Aorta (tissue), 5 donors: ENCODE measurements around the gene CACTIN. TPM values are rescaled to one million over a fixed set of nuclear protein-coding genes. Genes with fewer than 3 reads are reported as not detected.
"Not testable (repeated sequence)": the region's sequence is repeated elsewhere in the genome, so short reads cannot be mapped to it uniquely, and the experiment has no call there.

ENCODE experiments used
- ATAC-seq: fragments of 200-7000 bp; cut with Tn5 transposase; one replicate; pipeline ENCODE4 v1.9.1; 2022; ENCODE audit warnings: moderate library complexity; ENCODE audit not compliant: low FRiP score
- DNase-seq, 2 donors: peaks; one replicate each; pipeline ENCODE4 v3.0.0-alpha.2; 2020
- H3K27ac ChIP-seq, 2 donors: one replicate each; pipeline ENCODE4 v1.5.1; 2013; ENCODE audit warnings: low read length in 2 of 2, mild to moderate bottlenecking in 2 of 2, moderate library complexity in 2 of 2, control low read depth in 1 of 2, inconsistent platforms in 1 of 2, low read depth in 1 of 2
- H3K27me3 ChIP-seq, 2 donors: one replicate each; pipeline ENCODE4 v1.6.1; 2013; ENCODE audit warnings: control low read depth in 1 of 2, low read length in 1 of 2, mild to moderate bottlenecking in 1 of 2, moderate library complexity in 1 of 2; ENCODE audit not compliant: insufficient read depth in 2 of 2, control insufficient read depth in 1 of 2
- H3K36me3 ChIP-seq, 2 donors: one replicate each; pipeline ENCODE4 v1.6.1; 2013; ENCODE audit warnings: control low read depth in 1 of 2, low read length in 1 of 2, mild to moderate bottlenecking in 1 of 2; ENCODE audit not compliant: insufficient read depth in 2 of 2, control insufficient read depth in 1 of 2
- H3K4me1 ChIP-seq, 2 donors: one replicate each; pipeline ENCODE4 v1.6.1; 2013; ENCODE audit warnings: low read length in 2 of 2, control low read depth in 1 of 2, mild to moderate bottlenecking in 1 of 2, moderate library complexity in 1 of 2; ENCODE audit not compliant: insufficient read depth in 2 of 2, control insufficient read depth in 1 of 2
- H3K4me3 ChIP-seq, 2 donors: one replicate each; pipeline ENCODE4 v1.5.1; 2013; ENCODE audit warnings: low read length in 2 of 2, control low read depth in 1 of 2, mild to moderate bottlenecking in 1 of 2
- H3K9me3 ChIP-seq: one replicate; pipeline ENCODE4 v1.6.1; 2013; ENCODE audit warnings: mild to moderate bottlenecking, low read length; ENCODE audit not compliant: control insufficient read depth
- WGBS, 2 donors: extraction: QIAGEN DNeasy Blood & Tissue Kit; methylation state at CpG; one replicate each; pipeline ENCODE4 v1.1.7; 2013; 5-methylcytosine and 5-hydroxymethylcytosine counted together
- intact Hi-C, 2 donors: fragments of 100-400 bp; cut with DNase I; formaldehyde crosslinking; loops; one replicate each; pipeline versions ENCODE4 v1.14.2 to v1.15.0; 2022
- polyA plus RNA-seq, 2 donors: library from polyadenylated mRNA; stranded (reverse); fragments of 200-250 nt; gene quantifications; one replicate each; pipeline ENCODE4 v1.2.3, GENCODE V29; 2013
- total RNA-seq, 2 donors: library from RNA; stranded (reverse); fragmentation: NEBNext Ultra II Directional; extraction: Animal tissue kit (Norgen Biotek cat#: 25700); gene quantifications; one replicate each; pipeline ENCODE4 v1.2.1, GENCODE V29; 2021
- donor health status: healthy with polysubstance abuse.
- donor health status: Bipolar disorder and iron deficiency.
- donor health status: DM: no; HTN: no; CAD: no.
- donor health status: DM: no; HTN: no; CAD: no.
- donor health status: DM: yes; HTN: yes; CAD: no.

CACTIN gene
- total and polyA plus RNA-seq, 4 donors: 4.5 to 19.3 (median 17.3) TPM

DNA sequence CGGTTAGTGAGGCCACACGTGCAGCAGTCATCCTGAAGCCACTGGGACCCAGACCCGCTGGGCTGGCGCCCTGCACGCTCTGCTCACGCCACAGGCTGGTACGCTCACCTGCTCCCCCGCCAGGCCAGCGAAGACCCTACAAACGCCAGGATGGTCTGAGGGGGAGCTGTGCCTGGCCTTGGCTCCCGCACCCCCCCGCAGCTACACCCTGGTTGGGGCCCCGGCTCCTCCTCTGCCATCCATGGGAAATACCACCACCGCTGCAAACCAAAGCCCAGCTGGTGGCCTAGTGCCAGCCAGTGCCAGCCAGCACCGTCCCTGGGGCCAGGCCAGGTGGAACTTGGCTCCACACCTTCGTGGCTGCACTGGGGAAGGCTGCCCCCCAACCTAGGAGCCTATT lies 23.3 kb upstream of the CACTIN start:
- 73 to 77% methylated on average over 16 of the region's 16 CpGs for WGBS, 2 donors
- no peak overlapping the region for H3K27ac ChIP-seq
- no peak for DNase-seq

DNA sequence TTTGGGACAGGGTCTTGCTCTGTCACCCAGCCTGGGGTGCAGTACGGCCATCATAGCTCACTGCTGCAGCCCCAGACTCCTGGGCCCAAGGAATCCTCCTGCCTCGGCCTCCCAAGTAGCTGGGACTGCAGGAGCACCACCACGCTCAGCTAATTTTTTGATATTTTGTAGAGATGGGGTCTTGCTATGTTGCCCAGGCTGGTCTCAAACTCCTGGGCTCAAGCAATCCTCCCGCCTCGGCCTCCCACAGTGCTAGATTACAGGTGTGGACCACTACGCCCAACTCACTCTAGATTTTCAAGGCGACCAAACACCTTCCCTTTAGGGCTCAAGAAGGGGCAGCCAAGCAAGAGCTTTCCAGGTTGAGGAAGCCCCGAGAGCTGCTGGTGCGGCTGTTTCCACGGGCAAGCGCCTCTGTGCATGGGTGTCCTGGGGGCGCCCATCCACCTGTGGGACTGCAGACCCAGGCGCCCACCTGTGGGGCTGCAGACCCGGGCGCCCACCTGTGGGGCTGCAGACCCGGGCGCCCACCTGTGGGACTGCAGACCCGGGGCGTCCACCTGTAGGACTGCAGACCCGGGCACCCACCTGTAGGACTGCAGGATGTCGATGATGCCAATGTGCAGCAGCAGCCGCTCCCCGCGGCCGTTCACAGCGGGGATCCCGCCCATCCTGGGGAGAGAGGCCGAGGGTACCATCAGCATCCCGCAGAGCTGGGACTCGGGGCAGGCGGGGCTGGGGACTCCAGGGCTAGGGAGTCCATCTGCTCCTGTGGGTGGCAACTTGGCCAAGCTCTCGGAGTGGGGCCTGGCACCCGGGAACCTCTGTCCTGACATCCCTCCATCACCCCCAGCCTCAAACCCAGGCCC lies 21.7 kb upstream of the CACTIN start:
- intact Hi-C loops: no loop called here
- H3K4me1 ChIP-seq: no peaks in the 10 kb centered on the region
- no peak for ATAC-seq
- no peaks in the 10 kb centered on the region for H3K27me3 ChIP-seq
- H3K4me3 ChIP-seq: no peak overlapping the region
- H3K9me3 ChIP-seq: no peaks in the 10 kb centered on the region
- no peak for DNase-seq
- H3K36me3 ChIP-seq: peaks cover 0 to 10% of the 10 kb centered on the region in 2 donors
- no peak overlapping the region for H3K27ac ChIP-seq
- WGBS, 2 donors: 92 to 94% methylated on average over 33 of the region's 33 CpGs

More for the DNA sequence above, 23.3 kb upstream of the CACTIN start:
- Histone ChIP-seq H3K27me3 (no peaks in the 10 kb centered on the region), H3K4me3 (no peak overlapping the region), H3K9me3 (no peaks in the 10 kb centered on the region), H3K4me1 (no peaks in the 10 kb centered on the region), H3K36me3 (peaks cover 0 to 10% of the 10 kb centered on the region in 2 donors)
- no peak for ATAC-seq
- intact Hi-C loops: no loop called here

DNA sequence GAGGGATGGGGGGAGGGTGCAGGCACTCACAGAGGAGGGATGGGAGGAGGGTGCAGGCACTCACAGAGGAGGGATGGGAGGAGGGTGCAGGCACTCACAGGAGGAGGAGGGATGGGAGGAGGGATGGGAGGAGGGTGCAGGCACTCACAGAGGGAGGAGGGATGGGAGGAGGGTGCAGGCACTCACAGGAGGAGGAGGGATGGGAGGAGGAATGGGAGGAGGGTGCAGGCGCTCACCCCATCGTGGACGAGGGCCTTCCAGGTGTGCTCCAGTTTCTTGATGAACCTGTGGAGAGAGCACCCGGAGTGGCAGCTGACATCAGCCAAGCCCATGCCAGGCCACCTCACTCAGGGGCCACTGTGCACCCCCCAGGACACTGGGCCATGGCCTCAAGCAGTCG lies 20.5 kb upstream of the CACTIN start:
- not testable (repeated sequence) for ATAC-seq

DNA sequence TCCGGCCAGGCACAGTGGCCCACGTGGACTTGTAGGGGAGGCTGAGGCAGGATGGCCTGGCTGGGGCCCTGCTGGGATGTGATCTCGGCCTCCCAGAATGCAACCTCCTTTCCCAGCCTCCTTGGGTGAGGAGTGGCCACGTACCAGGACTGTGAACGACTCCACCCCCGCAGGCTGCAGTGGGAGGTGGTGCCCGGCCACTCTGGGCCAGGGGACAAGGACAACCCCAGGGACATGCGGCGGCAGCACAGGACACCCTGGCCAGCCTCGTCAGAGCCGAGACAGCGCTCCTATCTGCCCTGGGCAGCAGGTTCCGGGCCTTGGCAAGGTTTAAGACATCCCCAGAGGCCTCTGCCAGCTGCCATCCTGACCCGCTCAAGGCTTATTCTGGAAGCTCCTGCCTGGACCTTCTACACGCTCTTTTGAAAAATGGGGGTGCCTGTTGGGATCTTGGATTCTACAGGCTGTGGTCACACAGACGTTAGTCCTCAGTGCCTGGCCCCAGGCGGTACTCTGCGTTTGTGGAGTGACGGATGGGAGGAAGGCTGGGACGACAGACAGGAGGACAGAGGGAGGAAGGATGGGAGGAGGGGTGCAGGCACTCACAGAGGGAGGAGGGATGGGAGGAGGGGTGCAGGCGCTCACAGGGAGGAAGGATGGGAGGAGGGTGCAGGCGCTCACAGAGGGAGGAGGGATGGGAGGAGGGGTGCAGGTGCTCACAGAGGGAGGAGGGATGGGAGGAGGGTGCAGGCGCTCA lies 19.9 kb upstream of the CACTIN start:
- Histone ChIP-seq H3K27ac (no peak overlapping the region), H3K9me3 (no peaks in the 10 kb centered on the region)

More for the DNA sequence above, 20.5 kb upstream of the CACTIN start:
- DNase-seq, H3K27ac ChIP-seq, H3K9me3 ChIP-seq, H3K4me3 ChIP-seq, H3K27me3 ChIP-seq, intact Hi-C loops, H3K4me1 ChIP-seq, H3K36me3 ChIP-seq: not testable (repeated sequence)
- 77 to 89% methylated on average over 5 of the region's 5 CpGs for WGBS, 2 donors

DNA sequence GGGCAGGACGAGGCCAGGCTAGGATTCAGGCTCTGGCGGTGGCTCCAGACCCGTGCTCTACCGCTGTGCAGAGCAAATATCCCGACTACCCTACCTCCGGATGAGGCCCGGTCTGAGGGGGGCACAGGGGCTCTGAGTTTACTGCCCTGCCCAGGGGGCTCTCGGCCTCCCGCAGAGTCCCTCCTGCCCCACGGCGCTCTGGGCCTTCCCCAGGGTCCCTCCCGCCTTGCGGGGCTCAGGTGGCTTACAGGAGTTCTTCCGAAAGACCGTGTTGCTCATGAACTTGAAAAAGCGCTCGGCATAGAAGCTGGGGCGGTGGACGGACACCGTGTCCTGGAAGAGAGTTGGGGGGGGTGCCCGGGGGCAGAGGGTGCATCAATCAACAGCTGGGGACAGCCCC lies 19.1 kb upstream of the CACTIN start:
- no peak for ATAC-seq
- Histone ChIP-seq H3K27me3 (no peaks in the 10 kb centered on the region), H3K9me3 (no peaks in the 10 kb centered on the region), H3K36me3 (peaks cover 0 to 1% of the 10 kb centered on the region in 2 donors), H3K4me1 (no peaks in the 10 kb centered on the region), H3K4me3 (no peak overlapping the region), H3K27ac (no peak overlapping the region)
- intact Hi-C loops: no loop called here
- WGBS, 2 donors: 86 to 88% methylated on average over 21 of the region's 21 CpGs
- no peak for DNase-seq

More for the DNA sequence above, 19.9 kb upstream of the CACTIN start:
- no peaks in the 10 kb centered on the region for H3K4me1 ChIP-seq
- H3K27me3 ChIP-seq: no peaks in the 10 kb centered on the region
- 76 to 80% methylated on average over 23 of the region's 23 CpGs for WGBS, 2 donors
- peaks cover 0 to 2% of the 10 kb centered on the region in 2 donors for H3K36me3 ChIP-seq
- no peak for DNase-seq
- intact Hi-C loops: no loop called here
- H3K4me3 ChIP-seq: no peak overlapping the region
- ATAC-seq: no peak

DNA sequence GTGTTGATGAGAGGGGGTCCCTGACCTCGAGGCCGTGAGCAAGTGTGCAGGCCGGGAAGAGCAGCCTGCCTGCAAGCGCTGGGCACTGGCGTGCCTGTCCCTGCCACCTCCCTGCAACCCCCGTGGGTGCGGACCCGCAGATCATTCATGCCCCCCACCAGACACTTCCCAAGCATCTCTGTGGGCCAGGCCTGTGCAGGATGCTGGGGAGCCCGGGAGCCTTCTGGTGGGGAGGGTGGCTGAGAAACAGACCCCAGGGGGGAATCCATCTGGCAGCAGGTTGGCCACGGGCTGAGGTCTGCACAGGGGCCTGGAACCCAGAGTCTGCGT lies 18.4 kb upstream of the CACTIN start:
- Histone ChIP-seq H3K9me3 (no peaks in the 10 kb centered on the region), H3K4me1 (no peaks in the 10 kb centered on the region), H3K27ac (no peak overlapping the region), H3K36me3 (peaks cover 0 to 1% of the 10 kb centered on the region in 2 donors), H3K4me3 (no peak overlapping the region), H3K27me3 (no peaks in the 10 kb centered on the region)
- intact Hi-C loops: no loop called here
- ATAC-seq (peak; percentile 2), DNase-seq (no peak)
- 42 to 47% methylated on average over 10 to 11 of the region's 11 CpGs for whole genome bisulfite sequencing, 2 donors

DNA sequence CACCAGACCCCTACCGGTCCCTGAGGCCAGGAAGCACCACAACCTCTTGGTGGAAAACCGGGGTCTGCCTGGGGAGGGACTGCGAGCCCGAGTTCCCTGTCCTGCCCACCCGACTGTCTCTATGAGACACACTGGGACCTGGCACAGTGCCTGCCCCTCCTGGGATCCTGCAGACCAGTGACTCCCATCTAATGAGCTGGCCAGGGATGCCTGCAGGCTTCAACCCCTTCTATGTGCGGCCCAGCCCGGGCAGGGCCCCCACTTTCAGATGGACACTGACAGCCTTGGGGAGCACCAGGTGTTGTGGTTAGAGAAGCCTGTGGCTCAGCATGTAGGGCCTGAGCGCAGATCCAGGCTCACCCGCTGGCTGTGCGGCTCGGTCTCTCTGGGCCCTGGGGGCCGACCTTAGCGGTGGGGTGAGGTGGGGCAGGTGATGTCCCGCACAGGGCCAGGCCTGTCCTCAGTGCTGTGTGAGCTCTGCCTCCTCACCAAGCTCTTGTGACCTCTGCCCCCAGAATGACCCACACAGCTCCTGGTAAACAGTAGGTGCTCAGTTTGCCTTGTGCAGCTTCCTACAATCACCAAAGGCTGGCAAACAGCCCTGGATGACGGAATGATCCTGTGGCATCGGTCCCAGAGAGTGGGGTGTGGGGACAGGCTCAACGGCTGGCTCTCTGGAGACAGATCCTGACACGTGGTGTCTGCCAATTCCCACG lies 17.9 kb upstream of the CACTIN start:
- intact Hi-C loops: no loop called here
- Histone ChIP-seq H3K4me3 (no peak overlapping the region), H3K4me1 (no peaks in the 10 kb centered on the region), H3K36me3 (peaks cover 0 to 3% of the 10 kb centered on the region in 2 donors), H3K27ac (no peak overlapping the region), H3K9me3 (no peaks in the 10 kb centered on the region), H3K27me3 (no peaks in the 10 kb centered on the region)
- WGBS, 2 donors: 63 to 66% methylated on average over 19 of the region's 19 CpGs
- DNase-seq (no peak), ATAC-seq (peak; percentile 27)

DNA sequence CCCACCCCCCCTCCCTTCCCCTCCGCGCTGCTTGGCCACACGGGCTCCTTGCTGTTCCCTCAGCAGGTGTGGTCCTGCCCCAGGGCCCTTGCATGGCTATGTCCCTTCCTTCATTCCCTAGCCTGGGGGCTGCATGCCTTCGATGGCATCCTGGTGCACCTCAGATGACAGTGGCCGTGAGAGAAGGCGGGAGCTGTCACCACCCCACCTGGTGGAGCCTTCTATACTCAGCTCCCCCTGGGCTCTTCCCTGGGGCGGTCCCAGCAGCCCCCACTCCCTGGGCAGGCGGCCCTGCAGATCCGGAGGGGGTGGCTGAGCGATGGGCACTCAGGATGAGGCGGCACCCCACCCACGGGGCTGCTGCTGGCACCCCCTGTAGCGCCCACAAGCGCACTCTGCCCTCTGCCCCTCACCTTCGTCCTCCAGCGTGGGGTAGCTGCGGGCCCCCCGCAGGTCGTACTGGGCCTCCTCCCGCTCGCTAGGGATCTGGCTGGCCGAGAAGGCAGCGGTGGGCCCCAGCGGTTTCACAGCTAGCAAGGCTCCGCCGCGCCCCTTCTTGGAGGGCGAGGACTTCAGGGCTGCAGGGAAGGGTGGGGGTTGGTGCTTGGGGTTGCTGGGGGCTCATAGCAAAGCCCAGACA lies 17.2 kb upstream of the CACTIN start:
- Histone ChIP-seq H3K36me3 (peaks cover 0 to 3% of the 10 kb centered on the region in 2 donors), H3K27me3 (no peaks in the 10 kb centered on the region), H3K9me3 (no peaks in the 10 kb centered on the region), H3K27ac (no peak overlapping the region), H3K4me1 (no peaks in the 10 kb centered on the region), H3K4me3 (no peak overlapping the region)
- no peak for ATAC-seq
- intact Hi-C loops: no loop called here
- no peak for DNase-seq
- WGBS, 2 donors: 93 to 94% methylated on average over 27 to 28 of the region's 28 CpGs
